ENCODE results near the gene SEZ6L.

Gene SEZ6L

GRCh38 chr22:26304730-26305129 is 135.5 kb downstream of the SEZ6L start:
- DNase-seq = no peak

- DNase-seq = no peak
Measured at GRCh38 chr22:26308467-26308866, 139.2 kb downstream of the SEZ6L start.

GRCh38 chr22:26310616-26311015 is 141.4 kb downstream of the SEZ6L start:
- DNase-seq = no peak

GRCh38 chr22:26313291-26313690 is 144.0 kb downstream of the SEZ6L start:
- no peak for DNase-seq

GRCh38 chr22:26314171-26314570 is 144.9 kb downstream of the SEZ6L start:
- DNase-seq = no peak

GRCh38 chr22:26314656-26315055 is 145.4 kb downstream of the SEZ6L start:
- no peak for DNase-seq

- DNase-seq = no peak
Measured at GRCh38 chr22:26316732-26317285, 147.5 kb downstream of the SEZ6L start.

GRCh38 chr22:26318975-26319374 is 149.7 kb downstream of the SEZ6L start:
- no peak for DNase-seq

- DNase-seq = no peak
Measured at GRCh38 chr22:26320447-26320846, 151.2 kb downstream of the SEZ6L start.

- no peak for DNase-seq
Measured at GRCh38 chr22:26321469-26321913, 152.2 kb downstream of the SEZ6L start.

GRCh38 chr22:26322179-26322905 is 153.1 kb downstream of the SEZ6L start:
- no peak for DNase-seq

- no peak for DNase-seq
Measured at GRCh38 chr22:26323013-26323412, 153.8 kb downstream of the SEZ6L start.

GRCh38 chr22:26324150-26324549 is 154.9 kb downstream of the SEZ6L start:
- DNase-seq = no peak

GRCh38 chr22:26325641-26326040 is 156.4 kb downstream of the SEZ6L start:
- no peak for DNase-seq

- no peak for DNase-seq
Measured at GRCh38 chr22:26326803-26327202, 157.5 kb downstream of the SEZ6L start.

GRCh38 chr22:26327306-26327705 is 158.0 kb downstream of the SEZ6L start:
- DNase-seq = no peak

- DNase-seq = no peak
Measured at GRCh38 chr22:26328221-26328620, 159.0 kb downstream of the SEZ6L start.

GRCh38 chr22:26330971-26331625 is 161.8 kb downstream of the SEZ6L start:
- peak; percentile 76 for DNase-seq

- no peak for DNase-seq
Measured at GRCh38 chr22:26333088-26333800, 164.0 kb downstream of the SEZ6L start.

GRCh38 chr22:26334232-26334631 is 165.0 kb downstream of the SEZ6L start:
- DNase-seq = no peak

- DNase-seq = no peak
Measured at GRCh38 chr22:26336773-26337172, 167.5 kb downstream of the SEZ6L start.

GRCh38 chr22:26339755-26340154 is 170.5 kb downstream of the SEZ6L start:
- no peak for DNase-seq

- no peak for DNase-seq
Measured at GRCh38 chr22:26342745-26343410, 173.6 kb downstream of the SEZ6L start.

All from activated CD8-positive, alpha-beta memory T cell treated with anti-CD3 and anti-CD28 coated beads for 24 hours (primary cell).